SU-DHL-6 (cell line): ENCODE measurements around the gene FOXO6.

Experiments used
- H2AFZ ChIP-seq: fragments of 200-600 bp; sonication (generic); 2 replicates; pipeline ENCODE4 v1.6.1; 2014; ENCODE audit warnings: low read depth, mild to moderate bottlenecking, moderate library complexity, mixed read lengths, antibody characterized with exemption, low read length; ENCODE audit not compliant: severe bottlenecking
- H3F3A ChIP-seq: fragments of 200-600 bp; shearing (Covaris generic); 2 replicates; pipeline ENCODE4 v1.6.0; 2016; ENCODE audit warnings: antibody characterized with exemption, mild to moderate bottlenecking; ENCODE audit not compliant: insufficient read depth
- H3K27ac ChIP-seq: fragments of 200-600 bp; sonication (generic); 2 replicates; pipeline ENCODE4 v1.5.1; 2016; ENCODE audit warnings: low read depth, mild to moderate bottlenecking, low read length, moderate library complexity, mixed read lengths
- H3K27me3 ChIP-seq: fragments of 200-600 bp; sonication (generic), shearing (Covaris generic); 2 replicates; pipeline ENCODE4 v1.6.0; 2014; ENCODE audit warnings: mild to moderate bottlenecking, low read length
- H3K36me3 ChIP-seq: fragments of 200-600 bp; sonication (generic); 2 replicates; pipeline ENCODE4 v1.6.1; 2014; ENCODE audit warnings: mild to moderate bottlenecking, low read length, mixed read lengths
- H3K4me2 ChIP-seq: fragments of 300-600, 200-600 bp; shearing (Covaris generic), sonication (generic); 2 replicates; pipeline ENCODE4 v1.6.0; 2014; ENCODE audit warnings: low read length, low read depth, mild to moderate bottlenecking; ENCODE audit not compliant: poor library complexity, severe bottlenecking
- H3K4me3 ChIP-seq: fragments of 200-600 bp; sonication (generic); 2 replicates; pipeline ENCODE4 v1.5.1; 2014; ENCODE audit warnings: antibody characterized with exemption, low read length, mild to moderate bottlenecking, mixed read lengths; ENCODE audit not compliant: insufficient read depth, poor library complexity, severe bottlenecking
- H3K79me2 ChIP-seq: fragments of 200-600 bp; sonication (generic); 2 replicates; pipeline ENCODE4 v1.6.1; 2014; ENCODE audit warnings: mild to moderate bottlenecking, low read length, moderate library complexity; ENCODE audit not compliant: insufficient read depth
- H3K9ac ChIP-seq: fragments of 200-600 bp; sonication (generic); 2 replicates; pipeline ENCODE4 v1.7.0; 2014; ENCODE audit warnings: mild to moderate bottlenecking, low read length
- H3K9me2 ChIP-seq: fragments of 200-600 bp; sonication (generic); replicated peaks from 2 replicates; pipeline ENCODE4 v1.6.1; 2014; ENCODE audit warnings: low read length; ENCODE audit not compliant: insufficient read depth
- H3K9me3 ChIP-seq: fragments of 200-600 bp; sonication (generic); 2 replicates; pipeline ENCODE4 v1.6.1; 2014; ENCODE audit warnings: low read length, mixed read lengths; ENCODE audit not compliant: insufficient read depth
- H4K20me1 ChIP-seq: fragments of 200-600 bp; sonication (generic); 2 replicates; pipeline ENCODE4 v1.6.1; 2014; ENCODE audit warnings: low read depth, mild to moderate bottlenecking, antibody characterized with exemption, low read length, moderate library complexity, mixed read lengths
- CTCF ChIP-seq: fragments of 200-600 bp; sonication (generic); IDR thresholded peaks from one replicate; pipeline ENCODE4 v1.5.1; 2017; ENCODE audit warnings: antibody characterized with exemption, mild to moderate bottlenecking, low read length, moderate library complexity; ENCODE audit not compliant: insufficient read depth, poor library complexity, severe bottlenecking
- EZH2phosphoT487 ChIP-seq: fragments of 200-600 bp; sonication (generic), shearing (Covaris generic); conservative IDR thresholded peaks from 2 replicates; pipeline ENCODE4 v1.6.1; 2018; ENCODE audit warnings: mild to moderate bottlenecking, antibody characterized with exemption, low read length, moderate library complexity, mixed read lengths

The FOXO6 gene

DNA sequence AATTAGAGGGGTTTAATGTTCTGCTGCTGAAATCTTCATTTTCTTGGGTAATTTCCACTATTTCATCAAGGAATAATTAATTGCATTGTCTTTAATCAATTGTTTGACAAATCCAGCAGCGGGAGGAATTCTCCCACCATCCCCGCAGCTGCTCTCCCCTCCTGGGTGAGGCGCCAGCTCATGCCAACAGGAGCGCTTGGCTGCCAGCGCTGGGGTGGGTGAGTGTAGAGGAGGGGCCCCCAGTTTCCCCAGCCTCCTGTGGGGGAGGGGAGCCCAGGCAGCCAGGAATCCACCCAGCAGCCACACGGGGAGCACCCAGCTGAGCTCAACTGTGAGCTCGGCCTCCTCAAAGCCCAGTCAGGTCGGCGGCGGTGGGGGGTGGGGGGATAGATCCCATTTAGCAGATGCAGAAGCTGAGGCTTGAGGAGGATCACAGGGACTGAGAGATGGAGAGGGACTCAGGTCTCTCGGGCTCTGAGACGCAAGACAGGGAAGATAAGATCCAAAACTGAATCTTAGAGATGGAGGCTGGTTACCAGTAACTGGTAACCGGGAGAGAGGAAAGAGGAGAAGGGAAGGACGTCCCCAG, 46.5 kb downstream of the FOXO6 start:
- no peak overlapping the region for H2AFZ ChIP-seq
- H3K27ac ChIP-seq, result no peak overlapping the region
- no peaks in the 10 kb centered on the region for H4K20me1 ChIP-seq
- H3K4me3 ChIP-seq, result no peak overlapping the region
- no peaks in the 10 kb centered on the region for H3K9me3 ChIP-seq
- H3K9me2 ChIP-seq, result no peaks in the 10 kb centered on the region
- H3K4me2 ChIP-seq, result no peak overlapping the region
- TF ChIP-seq EZH2phosphoT487 (no peak), CTCF (no peak)
- no peaks in the 10 kb centered on the region for H3K36me3 ChIP-seq
- H3K27me3 ChIP-seq, result no peaks in the 10 kb centered on the region
- H3K9ac ChIP-seq, result no peak overlapping the region
- H3F3A ChIP-seq, result no peaks in the 10 kb centered on the region
- no peaks in the 10 kb centered on the region for H3K79me2 ChIP-seq

DNA sequence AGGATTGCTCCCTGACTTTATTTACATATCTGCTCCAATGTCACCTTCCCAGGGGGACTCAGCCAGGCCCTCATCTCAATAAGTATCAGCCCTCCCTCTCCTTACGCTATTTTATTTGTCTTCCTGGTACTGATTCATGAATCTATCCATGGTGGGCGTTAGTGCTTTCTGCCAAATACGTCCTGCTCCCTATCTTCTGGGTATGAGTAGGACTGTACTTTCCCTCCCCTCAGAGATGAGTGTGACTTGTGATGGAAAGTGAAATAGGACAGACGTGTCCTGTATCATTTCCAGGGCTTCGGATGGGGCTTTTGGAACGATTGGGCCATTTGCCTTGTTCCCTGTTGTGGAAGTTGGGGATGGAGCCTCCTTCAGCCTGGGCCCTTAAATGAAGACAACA, 47.5 kb downstream of the FOXO6 start:
- Histone ChIP-seq H3K9me3 (no peaks in the 10 kb centered on the region), H3K4me2 (no peak overlapping the region), H3K79me2 (no peaks in the 10 kb centered on the region), H4K20me1 (no peaks in the 10 kb centered on the region), H3K4me3 (no peak overlapping the region), H3F3A (no peaks in the 10 kb centered on the region), H3K36me3 (no peaks in the 10 kb centered on the region), H3K9me2 (no peaks in the 10 kb centered on the region), H3K27ac (no peak overlapping the region), H3K9ac (no peak overlapping the region), H3K27me3 (no peaks in the 10 kb centered on the region), H2AFZ (no peak overlapping the region)
- TF ChIP-seq EZH2phosphoT487 (no peak), CTCF (no peak)

GRCh38 chr1:41409825-41410224, 48.6 kb downstream of the FOXO6 start:
- Histone ChIP-seq H2AFZ (no peak overlapping the region), H3K9me3 (no peaks in the 10 kb centered on the region), H3K36me3 (no peaks in the 10 kb centered on the region), H3F3A (no peaks in the 10 kb centered on the region), H3K4me2 (no peak overlapping the region), H3K27ac (no peak overlapping the region), H4K20me1 (no peaks in the 10 kb centered on the region), H3K27me3 (no peaks in the 10 kb centered on the region), H3K4me3 (no peak overlapping the region), H3K79me2 (no peaks in the 10 kb centered on the region), H3K9me2 (no peaks in the 10 kb centered on the region), H3K9ac (no peak overlapping the region)
- TF ChIP-seq CTCF (no peak), EZH2phosphoT487 (no peak)
